GM23338 (cell line): Measurements from ENCODE around the gene KLK10. TPM values are rescaled to one million over a fixed set of nuclear protein-coding genes. Genes with fewer than 3 reads are reported as not detected.

Experiments
- ATAC-seq: fragments of 200-7000 bp; cut with Tn5 transposase; 3 replicates; pipeline ENCODE4 v1.9.1; 2020
- DNase-seq: peaks from one replicate; pipeline ENCODE4 v3.0.0-alpha.2; 2015; ENCODE audit warnings: low spot score
- H2AFZ ChIP-seq: fragments of 200-600 bp; sonication (generic); 2 replicates; pipeline ENCODE4 v1.8.0; 2016; ENCODE audit warnings: antibody characterized with exemption, mild to moderate bottlenecking, moderate library complexity
- H3F3A ChIP-seq: fragments of 200-600 bp; sonication (generic); replicated peaks from 2 replicates; pipeline ENCODE4 v1.8.0; 2017; ENCODE audit warnings: antibody characterized with exemption, mixed run types, low read depth
- H3K27ac ChIP-seq: fragments of 200-600 bp; sonication (generic); 2 replicates; pipeline ENCODE4 v1.6.1; 2016; ENCODE audit warnings: low read depth
- H3K27me3 ChIP-seq: fragments of 200-600 bp; sonication (generic); 2 replicates; pipeline ENCODE4 v1.8.0; 2016; ENCODE audit warnings: mild to moderate bottlenecking, mixed run types, moderate library complexity; ENCODE audit not compliant: insufficient read depth
- H3K36me3 ChIP-seq: fragments of 200-600 bp; sonication (generic); 2 replicates; pipeline ENCODE4 v1.8.0; 2016; ENCODE audit warnings: mild to moderate bottlenecking; ENCODE audit not compliant: insufficient read depth
- H3K4me1 ChIP-seq: fragments of 200-600 bp; sonication (generic); 2 replicates; pipeline ENCODE4 v1.8.0; 2016; ENCODE audit warnings: mild to moderate bottlenecking, moderate library complexity; ENCODE audit not compliant: insufficient read depth
- H3K4me2 ChIP-seq: fragments of 200-600 bp; sonication (generic); 2 replicates; pipeline ENCODE4 v1.7.1; 2017; ENCODE audit warnings: mixed run types
- H3K4me3 ChIP-seq: fragments of 200-600 bp; sonication (generic); 2 replicates; pipeline ENCODE4 v1.6.1; 2016; ENCODE audit warnings: mixed run types
- H3K79me2 ChIP-seq: fragments of 200-600 bp; sonication (generic); replicated peaks from 2 replicates; pipeline ENCODE4 v1.8.0; 2017; ENCODE audit warnings: mild to moderate bottlenecking; ENCODE audit not compliant: insufficient read depth
- H3K9me2 ChIP-seq: fragments of 200-600 bp; sonication (generic); 2 replicates; pipeline ENCODE4 v1.8.0; 2017; ENCODE audit not compliant: insufficient read depth
- H4K20me1 ChIP-seq: fragments of 200-600 bp; sonication (generic); replicated peaks from 2 replicates; pipeline ENCODE4 v1.8.0; 2017; ENCODE audit warnings: mild to moderate bottlenecking; ENCODE audit not compliant: insufficient read depth
- H3K27ac Mint-ChIP-seq: 2 replicates; pipeline ENCODE4 v1.8.0; 2020; ENCODE audit warnings: inconsistent platforms, mild to moderate bottlenecking, moderate library complexity, mixed read lengths
- H3K27me3 Mint-ChIP-seq: 3 replicates; pipeline ENCODE4 v1.8.0; 2022; ENCODE audit warnings: low read depth, mild to moderate bottlenecking, moderate library complexity, mixed read lengths, inconsistent platforms; ENCODE audit not compliant: insufficient read depth, poor library complexity
- H3K36me3 Mint-ChIP-seq: 3 replicates; pipeline ENCODE4 v1.8.0; 2021; ENCODE audit warnings: low read depth, mild to moderate bottlenecking, inconsistent platforms, moderate library complexity, mixed read lengths
- H3K4me1 Mint-ChIP-seq: 3 replicates; pipeline ENCODE4 v1.8.0; 2020; ENCODE audit warnings: mild to moderate bottlenecking, inconsistent platforms, mixed read lengths
- H3K4me3 Mint-ChIP-seq: 3 replicates; pipeline ENCODE4 v1.8.0; 2021; ENCODE audit warnings: moderate library complexity, mild to moderate bottlenecking, inconsistent platforms, mixed read lengths
- H3K9me3 Mint-ChIP-seq: 3 replicates; pipeline ENCODE4 v1.8.0; 2020; ENCODE audit warnings: moderate library complexity, mild to moderate bottlenecking, inconsistent platforms, mixed read lengths
- CREB1 ChIP-seq: fragments of 250-450 bp; sonication (Bioruptor Pico); IDR thresholded peaks from 2 replicates; pipeline ENCODE4 v1.5.0; 2020; ENCODE audit warnings: low read depth, mild to moderate bottlenecking, moderate library complexity
- EZH2 ChIP-seq: fragments of 200-600 bp; sonication (generic); IDR thresholded peaks from one replicate; pipeline ENCODE4 v1.8.0; 2017; ENCODE audit warnings: antibody characterized with exemption, mild to moderate bottlenecking, low read depth; ENCODE audit not compliant: unreplicated experiment
- EZH2phosphoT487 ChIP-seq: fragments of 200-600 bp; sonication (generic); IDR thresholded peaks from one replicate; pipeline ENCODE4 v1.8.1; 2018; ENCODE audit warnings: antibody characterized with exemption; ENCODE audit not compliant: unreplicated experiment
- JUNB ChIP-seq: IDR thresholded peaks from one replicate; pipeline ENCODE4 v1.6.1; 2016; ENCODE audit warnings: antibody characterized with exemption; ENCODE audit not compliant: unreplicated experiment
- NANOG ChIP-seq: IDR thresholded peaks from 2 replicates; pipeline ENCODE4 v1.6.1; 2016; ENCODE audit warnings: antibody characterized with exemption, borderline replicate concordance
- POLR2AphosphoS5 ChIP-seq: IDR thresholded peaks from 2 replicates; pipeline ENCODE4 v1.6.1; 2016; ENCODE audit warnings: antibody characterized with exemption, low read depth
- STAT1 ChIP-seq: IDR thresholded peaks from one replicate; pipeline ENCODE4 v1.6.1; 2016; ENCODE audit warnings: antibody characterized with exemption; ENCODE audit not compliant: unreplicated experiment
- ZNF114 ChIP-seq: fragments of 250-450 bp; sonication (Bioruptor Pico); IDR thresholded peaks from 2 replicates; pipeline ENCODE4 v1.5.0; 2020; ENCODE audit warnings: mild to moderate bottlenecking, moderate library complexity
- ZNF331 ChIP-seq: fragments of 250-450 bp; sonication (Bioruptor Pico); IDR thresholded peaks from 2 replicates; pipeline ENCODE4 v1.5.0; 2020; ENCODE audit warnings: low read depth, mild to moderate bottlenecking, moderate library complexity
- polyA plus RNA-seq: library from polyadenylated mRNA; unstranded; fragments of >200 nt; fragmentation: Nextera tagmentation; extraction: Ambion mirVana; gene quantifications from 2 replicates; pipeline ENCODE4 v1.2.1, GENCODE V29; 2016
- total RNA-seq: library from RNA; depleted of rRNA; stranded (reverse); fragments of >200 nt; shearing (Covaris generic); gene quantifications from 2 replicates; pipeline ENCODE4 v1.2.3, GENCODE V29; 2014
- TF ChIP-seq, protein P1 (sequence below), 2 experiments: fragments of 200-600 bp in 1 of 2; sonication (generic) in 1 of 2; conservative IDR thresholded peaks; 2 replicates each; pipeline versions ENCODE4 v1.5.1 to v1.6.1; 2016 to 2017; ENCODE audit warnings: antibody characterized with exemption in 2 of 2, low read depth in 2 of 2, mild to moderate bottlenecking in 2 of 2, moderate library complexity in 1 of 2
- TF ChIP-seq, protein P2 (sequence below): IDR thresholded peaks from one replicate; pipeline ENCODE4 v1.6.1; 2018; ENCODE audit warnings: antibody characterized with exemption; ENCODE audit not compliant: unreplicated experiment
- TF ChIP-seq, protein P3 (sequence below): fragments of 250-450 bp; sonication (Bioruptor Pico); IDR thresholded peaks from 2 replicates; pipeline ENCODE4 v1.5.0; 2020; ENCODE audit warnings: mild to moderate bottlenecking, moderate library complexity
- TF ChIP-seq, protein P4 (sequence below): IDR thresholded peaks from 2 replicates; pipeline ENCODE4 v1.6.1; 2016; ENCODE audit warnings: antibody characterized with exemption

Gene KLK10
- total and polyA plus RNA-seq, 2 experiments from 2014 or later: 6.1 to 6.6 TPM

DNA sequence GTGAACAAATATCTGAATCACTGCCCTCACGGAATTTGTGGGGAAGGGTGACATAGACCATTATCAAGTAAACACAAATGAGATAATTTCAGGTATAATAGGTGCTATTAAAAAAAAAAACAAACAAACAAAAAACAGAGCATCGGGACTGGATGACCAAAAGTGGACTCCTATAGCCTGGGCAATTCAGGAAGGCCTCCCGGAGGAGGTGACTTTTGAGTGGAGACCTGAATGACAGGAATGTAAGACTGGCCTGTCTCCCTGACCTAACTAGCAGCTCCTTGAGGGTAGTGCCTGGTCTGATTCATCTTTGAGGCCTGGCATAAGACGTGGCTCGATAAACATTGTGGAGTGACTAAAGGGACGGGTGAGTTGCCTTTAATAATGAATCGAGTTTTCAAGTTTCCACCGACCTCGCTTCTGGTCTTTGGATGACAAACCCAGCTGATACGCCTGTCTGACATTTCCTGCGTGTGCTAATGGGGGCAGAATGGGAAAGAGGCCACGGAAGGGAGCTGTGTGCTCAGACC is 6.8 kb downstream of the KLK10 start:
- H3K36me3 ChIP-seq: no peaks in the 10 kb centered on the region
- no peak overlapping the region for H3K4me2 ChIP-seq
- H3K9me3 Mint-ChIP-seq: peaks cover 6% of the 10 kb centered on the region; the same call in 2 of the 3 replicates
- DNase-seq (no peak), ATAC-seq (no peak)
- H3F3A ChIP-seq: no peaks in the 10 kb centered on the region
- no peak for TF ChIP-seq ZNF331 (CRISPR knock-in tag)
- TF ChIP-seq, protein P1, sequence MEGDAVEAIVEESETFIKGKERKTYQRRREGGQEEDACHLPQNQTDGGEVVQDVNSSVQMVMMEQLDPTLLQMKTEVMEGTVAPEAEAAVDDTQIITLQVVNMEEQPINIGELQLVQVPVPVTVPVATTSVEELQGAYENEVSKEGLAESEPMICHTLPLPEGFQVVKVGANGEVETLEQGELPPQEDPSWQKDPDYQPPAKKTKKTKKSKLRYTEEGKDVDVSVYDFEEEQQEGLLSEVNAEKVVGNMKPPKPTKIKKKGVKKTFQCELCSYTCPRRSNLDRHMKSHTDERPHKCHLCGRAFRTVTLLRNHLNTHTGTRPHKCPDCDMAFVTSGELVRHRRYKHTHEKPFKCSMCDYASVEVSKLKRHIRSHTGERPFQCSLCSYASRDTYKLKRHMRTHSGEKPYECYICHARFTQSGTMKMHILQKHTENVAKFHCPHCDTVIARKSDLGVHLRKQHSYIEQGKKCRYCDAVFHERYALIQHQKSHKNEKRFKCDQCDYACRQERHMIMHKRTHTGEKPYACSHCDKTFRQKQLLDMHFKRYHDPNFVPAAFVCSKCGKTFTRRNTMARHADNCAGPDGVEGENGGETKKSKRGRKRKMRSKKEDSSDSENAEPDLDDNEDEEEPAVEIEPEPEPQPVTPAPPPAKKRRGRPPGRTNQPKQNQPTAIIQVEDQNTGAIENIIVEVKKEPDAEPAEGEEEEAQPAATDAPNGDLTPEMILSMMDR (conservative IDR thresholded peaks at IDR 0.05; ENCODE audit: low read depth in 2 of 2): no peak
- no peak for TF ChIP-seq JUNB
- no peak for TF ChIP-seq ZNF114 (CRISPR knock-in tag)
- TF ChIP-seq STAT1: no peak
- TF ChIP-seq, protein P2, sequence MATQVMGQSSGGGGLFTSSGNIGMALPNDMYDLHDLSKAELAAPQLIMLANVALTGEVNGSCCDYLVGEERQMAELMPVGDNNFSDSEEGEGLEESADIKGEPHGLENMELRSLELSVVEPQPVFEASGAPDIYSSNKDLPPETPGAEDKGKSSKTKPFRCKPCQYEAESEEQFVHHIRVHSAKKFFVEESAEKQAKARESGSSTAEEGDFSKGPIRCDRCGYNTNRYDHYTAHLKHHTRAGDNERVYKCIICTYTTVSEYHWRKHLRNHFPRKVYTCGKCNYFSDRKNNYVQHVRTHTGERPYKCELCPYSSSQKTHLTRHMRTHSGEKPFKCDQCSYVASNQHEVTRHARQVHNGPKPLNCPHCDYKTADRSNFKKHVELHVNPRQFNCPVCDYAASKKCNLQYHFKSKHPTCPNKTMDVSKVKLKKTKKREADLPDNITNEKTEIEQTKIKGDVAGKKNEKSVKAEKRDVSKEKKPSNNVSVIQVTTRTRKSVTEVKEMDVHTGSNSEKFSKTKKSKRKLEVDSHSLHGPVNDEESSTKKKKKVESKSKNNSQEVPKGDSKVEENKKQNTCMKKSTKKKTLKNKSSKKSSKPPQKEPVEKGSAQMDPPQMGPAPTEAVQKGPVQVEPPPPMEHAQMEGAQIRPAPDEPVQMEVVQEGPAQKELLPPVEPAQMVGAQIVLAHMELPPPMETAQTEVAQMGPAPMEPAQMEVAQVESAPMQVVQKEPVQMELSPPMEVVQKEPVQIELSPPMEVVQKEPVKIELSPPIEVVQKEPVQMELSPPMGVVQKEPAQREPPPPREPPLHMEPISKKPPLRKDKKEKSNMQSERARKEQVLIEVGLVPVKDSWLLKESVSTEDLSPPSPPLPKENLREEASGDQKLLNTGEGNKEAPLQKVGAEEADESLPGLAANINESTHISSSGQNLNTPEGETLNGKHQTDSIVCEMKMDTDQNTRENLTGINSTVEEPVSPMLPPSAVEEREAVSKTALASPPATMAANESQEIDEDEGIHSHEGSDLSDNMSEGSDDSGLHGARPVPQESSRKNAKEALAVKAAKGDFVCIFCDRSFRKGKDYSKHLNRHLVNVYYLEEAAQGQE: no peak
- no peak for TF ChIP-seq CREB1 (CRISPR knock-in tag)
- TF ChIP-seq POLR2AphosphoS5: no peak
- TF ChIP-seq NANOG: no peak
- TF ChIP-seq, protein P3, sequence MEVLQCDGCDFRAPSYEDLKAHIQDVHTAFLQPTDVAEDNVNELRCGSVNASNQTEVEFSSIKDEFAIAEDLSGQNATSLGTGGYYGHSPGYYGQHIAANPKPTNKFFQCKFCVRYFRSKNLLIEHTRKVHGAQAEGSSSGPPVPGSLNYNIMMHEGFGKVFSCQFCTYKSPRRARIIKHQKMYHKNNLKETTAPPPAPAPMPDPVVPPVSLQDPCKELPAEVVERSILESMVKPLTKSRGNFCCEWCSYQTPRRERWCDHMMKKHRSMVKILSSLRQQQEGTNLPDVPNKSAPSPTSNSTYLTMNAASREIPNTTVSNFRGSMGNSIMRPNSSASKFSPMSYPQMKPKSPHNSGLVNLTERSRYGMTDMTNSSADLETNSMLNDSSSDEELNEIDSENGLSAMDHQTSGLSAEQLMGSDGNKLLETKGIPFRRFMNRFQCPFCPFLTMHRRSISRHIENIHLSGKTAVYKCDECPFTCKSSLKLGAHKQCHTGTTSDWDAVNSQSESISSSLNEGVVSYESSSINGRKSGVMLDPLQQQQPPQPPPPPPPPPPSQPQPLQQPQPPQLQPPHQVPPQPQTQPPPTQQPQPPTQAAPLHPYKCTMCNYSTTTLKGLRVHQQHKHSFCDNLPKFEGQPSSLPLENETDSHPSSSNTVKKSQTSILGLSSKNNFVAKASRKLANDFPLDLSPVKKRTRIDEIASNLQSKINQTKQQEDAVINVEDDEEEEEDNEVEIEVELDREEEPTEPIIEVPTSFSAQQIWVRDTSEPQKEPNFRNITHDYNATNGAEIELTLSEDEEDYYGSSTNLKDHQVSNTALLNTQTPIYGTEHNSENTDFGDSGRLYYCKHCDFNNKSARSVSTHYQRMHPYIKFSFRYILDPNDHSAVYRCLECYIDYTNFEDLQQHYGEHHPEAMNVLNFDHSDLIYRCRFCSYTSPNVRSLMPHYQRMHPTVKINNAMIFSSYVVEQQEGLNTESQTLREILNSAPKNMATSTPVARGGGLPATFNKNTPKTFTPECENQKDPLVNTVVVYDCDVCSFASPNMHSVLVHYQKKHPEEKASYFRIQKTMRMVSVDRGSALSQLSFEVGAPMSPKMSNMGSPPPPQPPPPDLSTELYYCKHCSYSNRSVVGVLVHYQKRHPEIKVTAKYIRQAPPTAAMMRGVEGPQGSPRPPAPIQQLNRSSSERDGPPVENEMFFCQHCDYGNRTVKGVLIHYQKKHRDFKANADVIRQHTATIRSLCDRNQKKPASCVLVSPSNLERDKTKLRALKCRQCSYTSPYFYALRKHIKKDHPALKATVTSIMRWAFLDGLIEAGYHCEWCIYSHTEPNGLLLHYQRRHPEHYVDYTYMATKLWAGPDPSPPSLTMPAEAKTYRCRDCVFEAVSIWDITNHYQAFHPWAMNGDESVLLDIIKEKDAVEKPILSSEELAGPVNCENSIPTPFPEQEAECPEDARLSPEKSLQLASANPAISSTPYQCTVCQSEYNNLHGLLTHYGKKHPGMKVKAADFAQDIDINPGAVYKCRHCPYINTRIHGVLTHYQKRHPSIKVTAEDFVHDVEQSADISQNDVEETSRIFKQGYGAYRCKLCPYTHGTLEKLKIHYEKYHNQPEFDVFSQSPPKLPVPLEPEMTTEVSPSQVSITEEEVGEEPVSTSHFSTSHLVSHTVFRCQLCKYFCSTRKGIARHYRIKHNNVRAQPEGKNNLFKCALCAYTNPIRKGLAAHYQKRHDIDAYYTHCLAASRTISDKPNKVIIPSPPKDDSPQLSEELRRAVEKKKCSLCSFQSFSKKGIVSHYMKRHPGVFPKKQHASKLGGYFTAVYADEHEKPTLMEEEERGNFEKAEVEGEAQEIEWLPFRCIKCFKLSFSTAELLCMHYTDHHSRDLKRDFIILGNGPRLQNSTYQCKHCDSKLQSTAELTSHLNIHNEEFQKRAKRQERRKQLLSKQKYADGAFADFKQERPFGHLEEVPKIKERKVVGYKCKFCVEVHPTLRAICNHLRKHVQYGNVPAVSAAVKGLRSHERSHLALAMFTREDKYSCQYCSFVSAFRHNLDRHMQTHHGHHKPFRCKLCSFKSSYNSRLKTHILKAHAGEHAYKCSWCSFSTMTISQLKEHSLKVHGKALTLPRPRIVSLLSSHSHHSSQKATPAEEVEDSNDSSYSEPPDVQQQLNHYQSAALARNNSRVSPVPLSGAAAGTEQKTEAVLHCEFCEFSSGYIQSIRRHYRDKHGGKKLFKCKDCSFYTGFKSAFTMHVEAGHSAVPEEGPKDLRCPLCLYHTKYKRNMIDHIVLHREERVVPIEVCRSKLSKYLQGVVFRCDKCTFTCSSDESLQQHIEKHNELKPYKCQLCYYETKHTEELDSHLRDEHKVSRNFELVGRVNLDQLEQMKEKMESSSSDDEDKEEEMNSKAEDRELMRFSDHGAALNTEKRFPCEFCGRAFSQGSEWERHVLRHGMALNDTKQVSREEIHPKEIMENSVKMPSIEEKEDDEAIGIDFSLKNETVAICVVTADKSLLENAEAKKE: no peak
- TF ChIP-seq EZH2phosphoT487: no peak
- TF ChIP-seq EZH2: no peak
- TF ChIP-seq, protein P4, sequence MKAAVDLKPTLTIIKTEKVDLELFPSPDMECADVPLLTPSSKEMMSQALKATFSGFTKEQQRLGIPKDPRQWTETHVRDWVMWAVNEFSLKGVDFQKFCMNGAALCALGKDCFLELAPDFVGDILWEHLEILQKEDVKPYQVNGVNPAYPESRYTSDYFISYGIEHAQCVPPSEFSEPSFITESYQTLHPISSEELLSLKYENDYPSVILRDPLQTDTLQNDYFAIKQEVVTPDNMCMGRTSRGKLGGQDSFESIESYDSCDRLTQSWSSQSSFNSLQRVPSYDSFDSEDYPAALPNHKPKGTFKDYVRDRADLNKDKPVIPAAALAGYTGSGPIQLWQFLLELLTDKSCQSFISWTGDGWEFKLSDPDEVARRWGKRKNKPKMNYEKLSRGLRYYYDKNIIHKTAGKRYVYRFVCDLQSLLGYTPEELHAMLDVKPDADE: no peak
- H3K4me3 Mint-ChIP-seq: no peak overlapping the region
- H3K27me3 Mint-ChIP-seq: peaks cover 17% of the 10 kb centered on the region
- no peaks in the 10 kb centered on the region for H3K79me2 ChIP-seq
- H3K36me3 Mint-ChIP-seq: no peaks in the 10 kb centered on the region
- peaks cover 8% of the 10 kb centered on the region for H3K27me3 ChIP-seq
- no peaks in the 10 kb centered on the region for H3K4me1 Mint-ChIP-seq
- no peaks in the 10 kb centered on the region for H4K20me1 ChIP-seq
- H3K27ac Mint-ChIP-seq: no peak overlapping the region
- no peaks in the 10 kb centered on the region for H3K9me2 ChIP-seq
- no peak overlapping the region for H2AFZ ChIP-seq
- H3K4me3 ChIP-seq: no peak overlapping the region
- no peak overlapping the region for H3K27ac ChIP-seq
- H3K4me1 ChIP-seq: no peaks in the 10 kb centered on the region
